NCI-H2107 treated with DMSO at 0.1 percent for 48 hours (cell line): Measurements from ENCODE around the gene COL5A3.

Source experiments
- DNase-seq: peaks from one replicate; lab custom pipeline; 2025; ENCODE audit not compliant: unreplicated experiment; lab: John Stamatoyannopoulos, UW

The COL5A3 gene

DNA sequence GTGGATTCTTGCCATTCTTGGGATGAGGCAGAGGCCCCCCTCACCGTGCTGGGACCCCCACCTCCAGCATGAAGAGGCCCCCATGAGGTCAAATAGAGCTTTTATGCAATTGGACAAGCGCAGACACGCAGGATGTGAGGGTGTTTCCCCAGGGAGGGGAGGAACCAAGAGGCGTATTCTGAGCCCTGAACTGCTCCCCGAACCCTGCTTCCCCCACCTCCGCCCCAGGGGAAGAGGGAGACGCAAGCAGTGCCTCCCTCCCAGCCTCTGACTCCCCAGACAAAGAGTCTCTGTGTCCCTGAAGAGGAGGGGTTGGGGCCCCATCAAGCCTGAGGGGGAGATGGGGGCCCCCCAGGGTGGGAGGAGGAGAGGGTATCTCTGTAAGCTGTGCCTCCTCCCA is 1.7 kb upstream of the COL5A3 start:
- DNase-seq, result no peak

DNA sequence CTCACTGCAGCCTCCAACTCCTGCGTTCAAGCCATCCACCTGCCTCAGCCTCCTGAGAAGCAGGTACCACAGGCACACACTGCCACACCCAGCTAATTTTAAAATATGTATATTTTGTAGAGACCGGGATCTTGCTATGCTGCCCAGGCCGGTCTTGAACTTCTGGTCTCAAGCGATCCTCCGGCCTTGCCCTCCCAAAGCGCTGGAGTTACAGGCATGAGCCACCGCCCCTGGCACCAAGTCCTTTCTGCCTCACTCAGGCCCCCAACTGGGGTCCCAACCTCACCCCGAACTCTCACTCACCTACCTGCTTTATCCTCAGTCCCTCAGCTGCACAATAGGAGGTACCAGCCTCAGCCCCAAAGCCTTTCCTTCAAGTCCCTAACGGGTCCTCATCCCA is 635 bp upstream of the COL5A3 start:
- no peak for DNase-seq

DNA sequence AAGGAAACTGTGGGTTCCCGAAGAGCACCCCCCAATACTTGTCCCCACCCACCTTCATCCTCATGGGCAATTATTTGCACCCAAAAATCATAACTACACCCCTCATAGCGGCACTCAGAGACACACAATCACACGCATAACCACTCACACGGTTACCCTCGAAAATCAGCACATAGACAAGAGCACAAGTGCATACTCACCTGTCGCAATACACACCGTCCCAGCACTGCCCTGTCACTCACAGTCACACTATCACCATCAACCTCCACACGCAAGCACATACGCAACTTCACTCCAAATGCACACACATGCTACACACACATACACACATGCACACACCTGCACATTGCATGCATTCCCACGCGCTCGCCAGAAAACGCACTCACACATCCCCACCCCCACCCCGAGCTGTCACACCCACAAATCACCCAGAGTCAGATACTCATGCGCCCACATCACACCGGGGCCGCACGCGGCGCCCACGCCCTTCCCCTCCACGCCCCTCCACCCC is 535 bp downstream of the COL5A3 start:
- DNase-seq, result no peak

DNA sequence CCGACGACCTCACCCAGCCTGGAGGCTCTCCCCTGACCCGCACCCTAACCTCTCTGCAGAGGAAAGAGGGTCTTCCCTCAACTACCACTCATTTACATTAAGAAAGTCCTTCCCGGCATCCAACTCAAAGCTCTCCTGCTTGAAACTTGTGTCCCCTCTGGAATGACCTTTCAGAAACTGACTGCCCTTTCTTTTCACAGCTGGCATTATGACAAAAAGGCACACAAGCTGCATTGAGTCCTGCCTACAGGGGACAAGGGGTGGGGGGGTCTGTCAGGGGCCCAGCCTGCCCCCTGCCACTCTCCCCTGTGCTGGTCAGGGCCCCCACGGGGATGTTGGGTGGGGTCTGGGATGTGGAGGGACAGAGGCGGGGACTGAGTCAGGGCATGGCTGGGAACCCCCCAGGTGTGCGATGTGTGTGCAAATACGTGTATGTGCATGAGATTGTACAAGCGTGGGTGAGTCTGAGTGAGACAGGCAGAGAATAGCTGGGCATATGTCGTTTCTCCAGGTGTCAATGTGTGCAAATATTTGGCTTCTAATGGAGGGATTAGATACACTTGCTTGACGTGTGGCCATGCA is 2.0 kb downstream of the COL5A3 start:
- DNase-seq, result no peak

DNA sequence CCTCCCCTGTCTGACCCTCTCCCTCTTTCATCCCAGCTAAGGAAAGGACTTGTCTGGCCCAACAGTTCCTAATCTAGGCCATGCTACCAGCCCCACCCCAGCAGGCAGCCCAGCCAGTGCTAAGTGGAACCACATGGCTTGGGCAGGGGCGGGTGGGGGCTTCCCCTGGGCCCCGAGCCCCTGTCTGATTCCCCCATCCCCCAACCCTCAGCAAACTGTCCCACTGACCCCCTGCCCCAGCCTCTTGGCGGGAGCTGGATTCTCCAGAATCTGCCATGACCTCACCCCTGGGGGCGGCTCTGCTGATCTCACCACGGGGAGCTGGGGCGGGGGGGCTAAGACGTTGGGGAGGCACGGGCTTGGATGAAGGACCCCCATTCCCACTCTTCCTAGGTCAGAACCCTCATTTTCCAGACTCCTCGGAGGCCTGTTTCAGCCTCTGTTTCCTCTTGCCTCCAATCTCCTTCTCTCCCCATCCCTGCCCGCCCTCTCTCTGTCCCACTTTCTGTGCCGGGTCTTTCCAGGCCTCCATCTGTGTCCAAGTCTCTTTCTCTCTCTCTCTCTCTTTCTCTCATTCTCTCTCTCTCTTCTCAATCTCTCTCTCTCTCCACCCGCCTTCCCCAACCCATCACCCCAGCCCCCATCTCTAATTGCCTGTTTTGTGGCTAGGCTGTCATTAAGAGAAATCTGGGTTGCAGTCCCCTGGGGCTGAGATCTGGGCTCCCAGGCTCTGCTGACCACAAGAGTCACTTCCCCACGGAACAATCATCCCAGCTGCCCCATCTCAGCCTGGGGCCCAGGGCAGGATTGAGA is 2.7 kb downstream of the COL5A3 start:
- no peak for DNase-seq

DNA sequence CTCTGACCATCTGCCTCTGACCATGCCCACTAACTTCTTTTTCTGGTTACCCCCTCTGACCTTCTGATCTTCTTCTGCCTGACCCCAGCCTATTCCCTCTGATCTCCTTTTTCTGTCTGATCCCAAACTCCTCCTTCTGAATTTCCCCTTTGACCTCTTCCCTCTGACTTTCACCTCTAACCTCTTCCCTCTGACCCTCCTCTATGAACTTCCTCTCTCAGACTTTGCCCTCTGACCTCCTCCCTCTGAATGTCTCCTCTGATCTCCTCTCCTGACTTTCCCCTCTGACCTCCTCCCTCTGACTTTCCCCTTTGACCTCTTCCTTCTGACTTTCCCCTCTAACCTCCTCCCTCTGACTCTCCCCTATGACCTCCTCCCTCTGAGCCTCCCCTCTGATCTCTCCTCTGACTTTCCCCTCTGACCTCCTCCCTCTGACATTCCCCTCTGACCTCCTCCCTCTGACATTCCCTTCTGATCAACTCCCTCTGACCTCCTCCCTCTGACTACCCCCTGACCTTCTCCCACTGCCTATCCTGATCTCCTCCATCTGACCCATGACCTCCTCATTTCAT is 3.5 kb downstream of the COL5A3 start:
- no peak for DNase-seq

DNA sequence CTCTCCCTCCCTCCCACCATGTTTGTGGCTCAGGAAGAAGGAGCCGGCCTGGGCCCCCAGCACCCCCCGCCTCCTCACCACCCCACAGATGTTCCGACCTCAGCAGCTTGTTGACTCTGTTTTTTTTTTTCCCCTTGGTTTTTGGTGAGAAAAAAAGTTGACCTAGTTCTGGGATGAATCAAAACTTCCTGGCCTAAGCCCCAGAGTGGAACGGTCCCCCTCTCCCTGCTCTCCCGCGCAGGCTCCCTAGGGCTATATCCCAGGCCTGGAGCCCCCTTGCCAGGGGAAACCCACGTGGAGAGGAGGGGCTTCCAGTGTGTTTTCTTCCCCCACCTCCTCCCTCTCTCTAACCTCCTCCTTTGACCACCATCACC is 4.0 kb downstream of the COL5A3 start:
- DNase-seq, result no peak

DNA sequence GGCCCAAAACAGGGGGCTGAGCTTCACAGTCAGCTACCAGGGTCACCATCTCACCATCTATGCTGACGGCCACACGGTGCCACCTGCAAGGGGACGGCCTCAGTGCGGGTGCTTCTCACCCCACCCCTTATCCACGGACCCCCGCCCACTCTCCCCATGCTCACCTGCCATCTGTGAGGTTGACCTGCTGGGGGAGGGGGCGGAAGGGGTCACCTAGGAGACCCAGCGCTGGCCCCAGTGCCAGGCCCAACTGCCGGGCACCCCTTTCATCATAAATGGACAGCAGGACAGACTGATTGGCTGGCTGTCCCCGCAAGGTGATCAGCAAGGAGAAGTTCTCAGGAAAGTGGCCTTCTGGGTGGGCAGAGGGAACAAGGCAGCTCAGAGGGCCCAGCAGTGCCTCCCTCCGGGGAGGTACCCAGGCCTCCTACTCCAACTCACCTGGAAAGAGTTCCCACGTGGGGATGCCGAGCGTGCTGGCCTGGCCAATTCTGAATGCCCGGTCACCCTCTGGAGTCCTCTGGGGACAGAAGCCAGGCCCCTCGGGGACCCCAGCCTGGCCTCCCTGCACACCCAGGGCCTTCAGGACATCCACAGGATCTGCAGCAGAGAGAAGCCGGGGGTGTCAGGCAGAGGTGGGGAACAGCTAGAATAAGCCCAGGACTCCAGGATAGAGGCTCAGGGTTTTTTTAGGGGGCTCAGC is 4.5 kb downstream of the COL5A3 start:
- no peak for DNase-seq

DNA sequence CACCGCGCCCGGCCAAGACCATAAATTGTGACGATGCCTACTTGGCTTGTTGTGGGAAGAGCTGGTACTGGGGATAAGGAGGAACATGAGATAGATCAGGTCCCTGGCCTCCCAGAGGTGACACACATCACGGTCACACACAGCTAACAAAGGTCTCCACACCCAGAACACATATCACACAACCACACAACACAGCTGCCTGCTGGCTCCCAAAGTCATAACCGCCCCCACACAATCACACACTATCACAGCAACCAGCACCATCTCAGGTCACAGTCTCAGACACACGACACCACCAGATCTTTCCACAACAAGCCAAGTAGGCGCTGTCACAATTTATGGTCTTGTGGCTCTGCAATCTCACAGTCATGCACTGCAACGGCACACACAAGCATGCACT is 5.7 kb downstream of the COL5A3 start:
- DNase-seq, result no peak

DNA sequence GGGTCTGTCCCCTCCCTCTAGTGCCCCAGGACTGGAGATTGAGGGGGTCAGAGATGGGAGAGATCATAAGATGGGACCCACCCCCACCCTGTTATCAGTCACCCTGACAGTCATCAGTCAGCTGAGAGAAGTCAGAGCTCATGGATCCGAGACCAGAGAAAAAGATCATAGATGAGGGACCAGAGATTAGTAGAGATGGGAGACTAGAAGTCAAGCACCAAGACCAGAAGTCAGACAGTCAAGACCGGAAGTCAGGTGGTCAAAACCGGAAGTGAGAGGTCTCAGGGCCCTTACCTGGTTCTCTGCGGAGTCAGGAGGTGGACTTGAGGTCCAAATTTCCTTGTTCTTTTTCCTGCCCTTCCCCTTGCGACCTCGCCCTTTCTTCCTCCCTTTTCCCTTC is 7.0 kb downstream of the COL5A3 start:
- no peak for DNase-seq

DNA sequence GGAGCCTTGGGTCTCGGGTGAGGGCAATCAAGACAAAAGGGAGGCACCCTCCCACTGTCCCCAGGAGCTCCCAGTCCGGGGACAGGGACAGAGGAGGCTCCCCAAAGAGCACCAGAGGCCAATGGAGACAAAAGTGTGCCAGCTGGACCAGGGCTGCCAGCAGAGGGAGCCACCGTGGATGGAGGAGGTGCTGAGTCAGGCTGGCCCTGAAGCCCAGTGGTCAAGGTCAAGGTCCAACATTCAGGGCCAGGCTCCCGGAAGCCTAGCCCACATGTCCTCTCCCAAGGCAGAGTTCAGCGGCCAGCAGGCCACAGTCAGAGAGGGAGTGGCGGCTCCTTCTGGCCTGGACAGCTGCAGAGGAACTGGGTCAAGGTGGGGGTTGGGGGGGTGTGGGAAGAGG is 8.4 kb downstream of the COL5A3 start:
- DNase-seq, result no peak

DNA sequence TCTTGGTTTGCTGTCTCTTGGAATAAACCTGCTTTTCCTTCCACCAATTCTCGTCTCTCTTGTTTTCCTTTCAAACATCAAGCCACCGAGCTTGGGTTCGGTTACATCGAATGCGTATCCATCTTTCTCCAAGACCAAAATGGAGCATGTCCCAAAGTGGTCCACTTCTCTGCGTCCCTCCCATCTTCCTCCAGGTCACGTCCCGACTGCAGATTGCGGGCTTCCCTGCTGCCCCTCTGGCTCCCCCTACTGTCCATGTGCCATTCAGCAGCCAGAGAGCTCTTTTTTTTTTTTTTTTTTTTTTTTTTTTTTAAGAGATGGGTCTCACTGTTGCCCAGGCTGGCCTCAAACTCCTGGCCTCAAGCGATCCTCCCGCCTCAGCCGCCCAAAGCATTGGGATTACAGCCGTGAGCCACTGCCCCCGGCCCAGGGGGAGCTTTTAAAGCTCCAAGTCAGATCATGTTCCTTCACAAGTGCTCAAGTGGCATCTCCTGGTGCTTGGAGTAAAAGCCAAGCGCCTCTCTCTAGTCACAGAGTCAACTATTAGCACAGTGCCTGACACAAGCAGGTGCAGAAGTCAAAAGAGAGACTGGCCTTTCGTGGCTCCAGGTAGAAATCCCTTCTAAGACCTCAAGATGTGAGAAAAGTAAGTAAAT is 10.0 kb downstream of the COL5A3 start:
- DNase-seq, result peak; percentile 2

DNA sequence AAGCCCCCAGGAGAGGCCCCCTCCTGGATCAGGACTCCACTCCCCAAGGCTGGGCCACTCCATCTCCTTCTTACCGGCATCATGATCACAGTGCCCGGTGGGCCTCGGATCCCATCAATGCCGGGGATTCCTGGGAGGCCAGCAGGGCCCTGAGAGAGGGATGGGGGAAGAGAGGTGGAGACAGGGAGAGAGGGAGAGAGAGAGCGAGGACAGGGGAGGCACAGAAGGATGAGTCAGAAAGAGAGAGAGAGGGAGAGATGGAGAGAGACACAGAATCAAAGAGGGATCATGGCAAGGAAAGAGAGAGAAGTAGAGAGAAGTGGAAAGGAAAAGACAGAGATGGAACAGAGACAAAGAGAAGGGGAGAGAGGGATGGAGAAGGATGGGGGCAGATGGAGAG is 13.8 kb downstream of the COL5A3 start:
- no peak for DNase-seq

DNA sequence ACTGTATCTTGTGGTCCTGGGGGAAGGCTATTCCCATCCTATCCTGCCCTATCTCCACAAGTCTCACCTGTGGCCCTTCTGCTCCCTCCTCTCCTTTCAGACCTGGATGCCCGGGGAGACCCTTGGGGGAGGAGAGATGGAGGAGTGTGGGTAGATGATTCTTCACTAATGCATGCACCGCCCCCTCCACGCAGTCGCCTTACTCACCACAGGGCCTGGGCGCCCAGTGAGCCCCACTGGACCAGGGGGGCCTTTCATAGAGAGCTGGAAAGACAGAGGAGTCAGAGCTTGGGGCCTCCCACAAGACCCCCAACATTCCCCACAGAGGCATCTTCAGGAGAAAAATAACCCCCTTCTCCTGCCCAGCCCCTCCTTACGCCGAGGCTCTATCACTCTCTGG is 14.3 kb downstream of the COL5A3 start:
- no peak for DNase-seq

DNA sequence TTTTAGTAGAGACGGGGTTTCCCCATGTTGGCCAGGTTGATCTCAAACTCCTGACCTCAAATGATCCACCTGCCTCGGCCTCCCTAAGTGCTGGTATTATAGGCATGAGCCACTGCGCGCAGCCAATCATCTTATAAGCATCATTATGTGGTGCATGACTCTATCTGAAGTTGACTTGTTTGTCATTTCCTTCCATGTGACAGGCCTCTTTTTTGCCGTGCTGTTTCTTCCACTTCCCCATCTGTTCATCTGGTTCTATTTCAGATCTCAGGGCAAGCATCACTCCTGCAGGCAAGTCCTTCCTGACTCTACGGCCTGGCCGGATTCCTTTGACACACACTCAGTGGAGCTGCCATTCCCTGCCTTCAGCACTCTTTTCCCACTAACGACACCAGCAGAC is 15.2 kb downstream of the COL5A3 start:
- no peak for DNase-seq

DNA sequence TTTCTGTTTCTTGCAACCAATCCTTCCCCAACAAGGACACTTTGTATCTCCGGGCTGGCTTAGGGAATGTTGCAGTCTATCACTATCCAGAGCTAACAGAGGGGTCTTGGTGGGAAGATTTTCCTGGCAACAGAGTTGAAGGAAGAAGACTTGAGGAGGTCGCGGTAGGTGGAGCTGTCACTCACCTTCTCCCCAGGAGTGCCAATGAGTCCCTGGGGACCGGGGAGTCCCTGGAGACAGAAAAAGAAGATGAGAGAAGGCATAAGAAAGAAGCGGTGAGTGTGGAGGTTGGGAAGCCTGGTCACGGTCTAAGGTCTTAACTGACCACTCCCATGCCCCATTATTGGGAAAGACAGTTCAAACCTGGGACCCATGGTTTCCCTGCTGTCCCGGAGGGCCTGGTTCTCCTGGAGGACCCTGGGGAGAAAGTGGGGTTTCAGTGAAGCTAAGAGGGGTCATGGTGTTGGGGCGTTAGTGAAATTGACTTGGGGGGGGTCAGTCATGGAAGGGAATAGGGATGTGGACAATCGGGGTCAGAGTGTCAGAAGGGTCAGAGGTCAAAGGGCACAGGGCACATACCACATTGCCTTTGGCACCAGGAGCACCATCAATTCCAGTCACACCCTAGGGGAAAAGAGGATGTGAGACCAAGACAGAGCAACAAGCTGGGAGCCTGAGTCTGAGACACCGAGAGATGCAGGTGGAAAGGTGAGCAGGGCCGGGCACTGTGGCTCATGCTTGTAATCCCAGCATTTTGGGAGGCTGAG is 18.7 kb downstream of the COL5A3 start:
- no peak for DNase-seq

DNA sequence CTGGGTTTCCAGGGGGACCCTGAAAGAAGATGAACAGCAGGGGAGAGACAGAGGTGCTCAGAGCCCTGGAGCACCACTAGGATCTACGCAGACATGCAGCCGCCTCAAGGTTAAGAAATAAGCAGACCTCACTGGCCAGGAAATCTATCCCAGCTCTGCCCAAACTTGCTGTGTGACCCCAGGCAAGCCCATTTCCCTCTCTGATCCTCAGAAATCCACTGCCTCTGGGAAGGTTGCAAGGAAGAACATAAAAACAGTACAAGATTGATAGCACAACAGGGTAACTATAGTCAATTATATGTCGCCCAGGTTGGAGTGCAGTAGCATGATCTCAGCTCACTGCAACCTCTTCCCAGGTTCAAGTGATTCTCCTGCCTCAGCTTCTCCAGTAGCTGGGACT is 20.8 kb downstream of the COL5A3 start:
- no peak for DNase-seq

DNA sequence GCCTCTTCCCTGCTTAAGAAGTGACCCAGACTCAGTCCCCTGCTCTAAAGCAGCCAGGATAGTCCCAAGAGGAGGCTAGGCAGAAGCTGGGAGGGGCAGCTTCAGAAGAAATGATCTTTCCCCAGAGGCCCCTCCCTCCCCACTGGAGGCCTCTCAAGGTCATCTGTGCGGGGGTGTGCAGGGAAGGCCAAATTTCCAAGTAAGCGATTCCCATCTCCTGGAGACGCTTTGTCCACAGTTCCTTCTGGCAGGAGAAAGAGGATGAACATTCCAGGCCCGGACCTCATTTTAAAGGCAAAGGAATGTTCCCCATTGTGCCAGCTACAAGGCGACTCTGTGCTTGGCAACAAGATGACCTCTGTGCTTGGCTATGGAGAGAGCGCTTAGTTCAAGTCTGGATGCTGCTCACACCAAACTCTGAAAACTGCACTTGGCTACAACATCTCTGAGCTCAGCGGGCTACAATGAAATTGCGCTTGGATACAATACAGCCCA is 23.5 kb downstream of the COL5A3 start:
- no peak for DNase-seq

DNA sequence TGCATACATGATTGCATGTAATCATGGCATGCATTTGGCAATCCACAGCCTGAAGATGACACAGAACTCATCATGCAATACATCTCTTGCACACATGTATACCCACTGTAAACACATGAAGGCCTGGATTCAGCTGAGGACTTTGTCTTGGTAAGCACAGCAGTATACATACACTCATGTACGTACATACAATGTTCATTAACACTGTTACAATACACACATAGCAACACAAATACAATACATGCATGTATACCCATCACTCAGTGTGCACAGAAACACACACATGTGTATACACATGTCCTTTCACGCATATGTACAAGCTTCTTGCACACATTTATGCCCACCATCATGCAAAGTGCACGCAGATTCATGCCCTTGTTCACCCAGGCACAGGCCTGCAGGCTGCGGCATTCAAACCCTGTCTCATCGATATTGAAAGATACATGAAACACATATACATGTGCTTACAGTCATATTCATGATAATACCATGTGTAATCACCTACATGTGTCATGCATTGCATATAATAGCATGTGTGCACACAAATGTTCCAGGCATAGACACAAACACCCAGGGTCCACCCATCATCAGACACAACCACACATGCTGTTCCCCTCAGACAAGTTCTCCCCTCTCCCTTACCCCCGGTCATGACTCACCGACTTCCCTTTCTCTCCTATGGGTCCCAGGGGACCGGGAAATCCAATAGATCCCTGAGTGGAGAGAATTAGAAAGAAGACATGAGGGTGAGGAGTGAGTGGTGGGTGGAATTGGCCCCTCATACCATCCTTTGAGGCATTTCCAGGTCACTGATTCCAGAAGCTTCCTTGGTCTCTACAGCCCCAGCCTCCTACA is 28.7 kb downstream of the COL5A3 start:
- no peak for DNase-seq

DNA sequence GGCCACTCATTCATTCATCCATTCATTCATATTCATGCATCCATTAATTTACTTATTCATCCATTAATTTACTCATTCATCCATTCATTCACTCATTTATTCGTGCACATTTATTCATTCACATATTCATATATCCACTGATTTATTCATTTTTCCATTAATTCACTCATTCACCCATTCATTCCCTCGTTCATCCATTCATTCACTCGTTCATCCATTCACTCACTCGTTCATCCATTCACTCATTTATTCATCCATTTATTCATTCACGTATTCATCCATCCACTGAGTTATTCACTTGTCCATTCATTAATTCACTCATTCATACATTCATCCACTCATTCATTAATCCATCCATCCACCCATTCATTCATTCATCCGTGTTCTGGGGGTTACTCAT is 38.2 kb downstream of the COL5A3 start:
- DNase-seq, result no peak
